C4-2B (cell line): ENCODE results near the gene FGF22.

Source experiments
- H3K27ac ChIP-seq: fragments of 450-650 bp; 2 replicates; pipeline ENCODE4 v1.5.1; 2017
- ZFX ChIP-seq: fragments of 450-650 bp; IDR thresholded peaks from 2 replicates; pipeline ENCODE4 v1.6.1; 2017
- TF ChIP-seq, protein P1 (sequence below): fragments of 450-650 bp; conservative IDR thresholded peaks from 2 replicates; pipeline ENCODE4 v1.5.1; 2017; ENCODE audit warnings: mild to moderate bottlenecking

FGF22 gene

DNA sequence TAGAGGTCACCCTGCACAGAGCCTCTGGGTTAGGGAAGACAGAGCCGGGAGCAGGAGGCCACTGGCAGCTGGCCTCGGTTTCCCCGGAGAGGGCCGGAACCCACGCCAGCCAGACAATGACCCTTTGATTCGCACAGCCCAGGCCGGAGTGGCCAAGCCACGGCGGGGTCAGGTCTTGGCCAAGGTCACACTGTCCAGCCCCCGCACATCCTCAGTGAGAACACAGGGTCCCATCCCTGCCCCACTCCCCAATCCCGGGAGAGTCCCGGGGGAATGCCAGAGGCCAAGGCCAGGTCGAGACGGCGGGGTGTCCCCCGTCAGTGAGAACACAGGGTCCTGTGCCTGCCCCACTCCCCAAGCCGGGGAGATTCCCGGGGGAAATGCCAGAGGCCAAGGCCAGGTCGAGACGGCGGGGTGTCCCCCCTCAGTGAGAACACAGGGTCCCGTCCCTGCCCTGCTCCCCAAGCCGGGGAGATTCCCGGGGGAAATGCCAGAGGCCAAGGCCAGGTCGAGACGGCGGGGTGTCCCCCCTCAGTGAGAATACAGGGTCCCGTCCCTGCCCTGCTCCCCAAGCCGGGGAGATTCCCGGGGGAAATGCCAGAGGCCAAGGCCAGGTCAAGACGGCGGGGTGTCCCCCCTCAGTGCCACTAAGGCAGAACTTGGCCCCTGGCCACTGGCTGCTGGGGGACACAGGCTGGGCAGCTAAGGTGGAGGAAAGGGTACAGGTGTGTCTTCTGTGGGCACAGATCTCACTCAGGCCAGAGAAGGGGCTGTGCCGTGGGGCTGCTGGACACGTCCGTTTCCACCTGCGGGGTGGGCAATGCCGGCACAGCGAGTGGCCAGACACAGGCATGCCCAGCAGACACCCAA, 34.8 kb downstream of the FGF22 start:
- TF ChIP-seq, protein P1, sequence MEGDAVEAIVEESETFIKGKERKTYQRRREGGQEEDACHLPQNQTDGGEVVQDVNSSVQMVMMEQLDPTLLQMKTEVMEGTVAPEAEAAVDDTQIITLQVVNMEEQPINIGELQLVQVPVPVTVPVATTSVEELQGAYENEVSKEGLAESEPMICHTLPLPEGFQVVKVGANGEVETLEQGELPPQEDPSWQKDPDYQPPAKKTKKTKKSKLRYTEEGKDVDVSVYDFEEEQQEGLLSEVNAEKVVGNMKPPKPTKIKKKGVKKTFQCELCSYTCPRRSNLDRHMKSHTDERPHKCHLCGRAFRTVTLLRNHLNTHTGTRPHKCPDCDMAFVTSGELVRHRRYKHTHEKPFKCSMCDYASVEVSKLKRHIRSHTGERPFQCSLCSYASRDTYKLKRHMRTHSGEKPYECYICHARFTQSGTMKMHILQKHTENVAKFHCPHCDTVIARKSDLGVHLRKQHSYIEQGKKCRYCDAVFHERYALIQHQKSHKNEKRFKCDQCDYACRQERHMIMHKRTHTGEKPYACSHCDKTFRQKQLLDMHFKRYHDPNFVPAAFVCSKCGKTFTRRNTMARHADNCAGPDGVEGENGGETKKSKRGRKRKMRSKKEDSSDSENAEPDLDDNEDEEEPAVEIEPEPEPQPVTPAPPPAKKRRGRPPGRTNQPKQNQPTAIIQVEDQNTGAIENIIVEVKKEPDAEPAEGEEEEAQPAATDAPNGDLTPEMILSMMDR = no peak
- TF ChIP-seq ZFX = no peak
- no peak overlapping the region for H3K27ac ChIP-seq

DNA sequence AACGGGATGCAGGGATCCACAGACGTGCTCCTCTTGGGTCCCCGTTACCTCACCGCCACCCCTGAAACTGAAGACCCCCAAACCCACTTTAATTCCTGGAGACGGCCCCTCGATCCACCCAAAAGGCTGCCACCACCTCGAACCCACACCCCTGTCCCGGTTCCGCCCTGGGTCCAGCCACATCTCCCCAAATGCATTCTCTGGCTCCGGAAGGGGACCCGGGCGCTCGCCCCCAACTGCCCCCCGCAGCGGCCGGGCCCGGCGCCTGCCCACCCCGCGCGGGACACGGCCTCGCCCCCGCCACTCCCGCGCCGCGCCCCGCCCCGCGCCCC, 36.3 kb downstream of the FGF22 start:
- TF ChIP-seq ZFX = no peak
- TF ChIP-seq, protein P1 = no peak
- H3K27ac ChIP-seq = no peak overlapping the region

DNA sequence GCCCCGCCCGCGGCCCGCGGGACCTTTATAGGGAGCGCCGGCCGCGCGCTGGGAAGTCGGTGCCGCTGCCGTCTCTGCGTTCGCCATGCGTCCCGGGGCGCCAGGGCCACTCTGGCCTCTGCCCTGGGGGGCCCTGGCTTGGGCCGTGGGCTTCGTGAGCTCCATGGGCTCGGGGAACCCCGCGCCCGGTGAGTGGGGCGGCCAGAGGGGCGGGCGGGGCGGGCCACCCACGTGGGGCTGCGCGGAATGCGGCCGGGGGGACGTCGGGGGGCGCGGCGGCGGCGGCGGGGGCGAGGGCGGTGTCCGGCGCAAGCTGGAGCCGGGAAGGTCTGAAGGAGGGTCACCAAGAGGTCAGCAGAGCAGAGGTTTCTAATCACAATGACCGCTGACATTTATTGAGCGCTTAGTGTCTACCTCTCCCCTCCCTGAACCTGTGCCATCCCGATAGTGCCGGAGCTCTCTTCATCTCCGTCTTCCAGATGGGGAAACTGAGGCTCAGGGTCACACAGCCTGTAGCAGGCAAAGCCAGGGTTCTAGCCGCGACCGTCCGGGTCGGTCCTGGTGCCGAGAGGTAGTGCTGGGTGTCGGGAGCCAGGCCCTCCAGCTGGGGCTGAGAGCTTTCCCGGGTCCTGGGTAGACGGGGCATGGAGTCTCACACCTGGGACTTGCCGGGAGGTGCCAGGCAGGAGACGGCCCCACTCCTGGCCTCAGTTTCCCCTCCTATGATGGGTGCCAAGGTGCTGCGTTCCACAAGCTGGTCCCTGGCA, 36.8 kb downstream of the FGF22 start, which contains the start of gene FSTL3:
FSTL3 (plus strand) TSS at position 54 of the 767 bp plus-strand sequence; CDS start at position 86, 32 bp downstream.
- H3K27ac ChIP-seq = no peak within 1 kb of the TSS

DNA sequence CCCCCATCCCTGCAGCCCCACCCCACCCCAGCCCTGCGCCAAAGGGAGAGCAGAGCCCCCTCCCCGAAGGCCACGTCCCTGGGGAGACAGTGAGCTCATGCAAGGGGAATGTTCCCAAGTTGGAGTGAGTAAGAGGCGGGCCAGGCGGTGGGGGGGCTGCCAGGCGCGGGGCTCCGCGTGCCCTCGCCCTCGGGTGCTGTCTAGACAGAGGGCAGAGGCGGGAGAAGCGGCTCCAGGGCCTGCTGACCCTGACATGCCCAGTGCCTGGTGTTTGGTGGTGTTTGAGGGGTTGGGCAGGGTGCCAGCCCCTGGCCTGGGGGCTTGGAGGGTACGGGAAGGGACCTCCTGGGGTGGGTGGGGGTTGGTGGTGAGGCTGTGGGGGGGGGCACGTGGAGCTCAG, 37.5 kb downstream of the FGF22 start:
- TF ChIP-seq, protein P1 = no peak
- no peak for TF ChIP-seq ZFX
- no peak overlapping the region for H3K27ac ChIP-seq

More for the DNA sequence above, 36.8 kb downstream of the FGF22 start, which contains the start of gene FSTL3:
- TF ChIP-seq, protein P1 = no peak
- TF ChIP-seq ZFX = no peak

DNA sequence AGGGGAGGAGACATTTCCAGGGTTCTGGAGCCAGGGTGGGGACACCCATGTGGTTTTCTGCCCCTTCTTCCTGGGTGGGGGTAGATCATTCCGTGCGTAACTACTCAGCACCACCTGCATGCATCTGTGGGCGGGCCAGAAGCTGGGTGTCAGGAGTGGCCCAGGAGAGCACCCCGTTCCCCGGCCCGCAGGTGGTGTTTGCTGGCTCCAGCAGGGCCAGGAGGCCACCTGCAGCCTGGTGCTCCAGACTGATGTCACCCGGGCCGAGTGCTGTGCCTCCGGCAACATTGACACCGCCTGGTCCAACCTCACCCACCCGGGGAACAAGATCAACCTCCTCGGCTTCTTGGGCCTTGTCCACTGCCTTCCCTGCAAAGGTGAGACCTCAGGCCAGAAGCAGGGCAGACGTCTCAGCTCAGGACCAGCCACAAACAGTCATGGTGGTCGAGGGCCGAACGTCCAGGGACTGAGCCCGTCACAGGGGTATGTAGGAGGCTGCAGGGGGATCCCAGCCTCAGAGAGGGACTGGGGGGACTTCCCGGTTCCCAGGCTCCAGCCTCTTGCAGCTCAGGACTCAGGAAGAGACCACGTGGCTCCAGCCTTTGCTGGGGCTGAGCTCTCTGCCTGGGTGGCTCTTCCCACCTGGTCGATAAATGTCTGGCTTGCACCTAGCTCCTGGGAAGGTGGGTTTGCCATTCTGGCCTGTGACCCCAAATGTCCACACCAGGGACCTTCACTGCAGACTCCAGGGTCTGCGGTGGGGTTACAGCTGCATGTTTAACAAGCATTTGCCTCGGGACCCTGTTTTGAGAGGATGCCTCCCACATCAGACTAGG, 38.1 kb downstream of the FGF22 start:
- no peak for TF ChIP-seq ZFX
- TF ChIP-seq, protein P1 = no peak
- H3K27ac ChIP-seq = no peak overlapping the region; the same call in 1 of the 2 replicates

DNA sequence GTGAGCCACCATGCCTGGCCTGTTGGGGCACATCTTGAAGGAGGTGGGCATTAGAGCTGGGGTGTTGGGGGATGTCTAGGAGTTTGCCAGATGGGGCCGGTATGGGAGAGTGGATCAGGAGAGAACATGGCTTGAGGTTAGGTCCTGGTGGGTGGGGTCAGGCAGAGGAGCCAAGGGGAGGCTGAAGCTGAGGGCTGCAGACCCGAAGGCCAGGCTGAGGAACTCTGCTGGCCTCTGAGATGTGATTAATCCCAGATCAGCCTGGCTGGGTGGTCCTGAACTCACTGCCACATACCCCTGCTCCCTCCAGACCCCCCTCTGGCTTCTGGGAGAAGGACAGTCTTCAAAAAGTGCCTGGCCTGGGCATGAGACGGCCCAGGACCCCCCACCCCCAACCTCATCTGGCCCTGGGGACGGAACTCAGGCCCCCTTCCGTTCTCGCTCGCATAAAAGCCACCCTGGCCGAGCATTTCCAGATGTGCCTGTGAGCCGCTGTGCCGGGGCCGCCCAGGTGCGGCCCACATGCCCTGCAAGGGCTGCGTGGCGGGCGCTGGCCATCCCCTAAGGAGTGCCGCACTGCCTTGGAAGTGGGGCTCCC, 39.2 kb downstream of the FGF22 start:
- peak overlapping the region; percentile 91; the same call in 1 of the 2 replicates for H3K27ac ChIP-seq
- TF ChIP-seq ZFX = no peak
- TF ChIP-seq, protein P1 = no peak
